Peyer's patch (tissue), 4 donors: ENCODE data around the gene RBPJL.

Source experiments
- POLR2A ChIP-seq, 2 donors: fragments of 450-650 bp; IDR thresholded peaks; one replicate each; pipeline ENCODE4 v1.5.1; 2017; ENCODE audit warnings: antibody characterized with exemption in 2 of 2, mild to moderate bottlenecking in 2 of 2, moderate library complexity in 2 of 2
- TF ChIP-seq, protein P1 (sequence below), 6 experiments: fragments of 450-650 bp in 4 of 6; fragments of 200-600 bp in 2 of 6; sonication (generic) in 1 of 6; IDR thresholded peaks; one replicate each; pipeline ENCODE4 v1.5.1; 2017 to 2019; ENCODE audit warnings: antibody characterized with exemption in 6 of 6, mild to moderate bottlenecking in 3 of 6, moderate library complexity in 1 of 6

GRCh38 chr20:45361793-45362192 is 55.2 kb downstream of the RBPJL start:
- TF ChIP-seq POLR2A (IDR thresholded peaks at IDR 0.05), result no peak
- TF ChIP-seq, protein P1, sequence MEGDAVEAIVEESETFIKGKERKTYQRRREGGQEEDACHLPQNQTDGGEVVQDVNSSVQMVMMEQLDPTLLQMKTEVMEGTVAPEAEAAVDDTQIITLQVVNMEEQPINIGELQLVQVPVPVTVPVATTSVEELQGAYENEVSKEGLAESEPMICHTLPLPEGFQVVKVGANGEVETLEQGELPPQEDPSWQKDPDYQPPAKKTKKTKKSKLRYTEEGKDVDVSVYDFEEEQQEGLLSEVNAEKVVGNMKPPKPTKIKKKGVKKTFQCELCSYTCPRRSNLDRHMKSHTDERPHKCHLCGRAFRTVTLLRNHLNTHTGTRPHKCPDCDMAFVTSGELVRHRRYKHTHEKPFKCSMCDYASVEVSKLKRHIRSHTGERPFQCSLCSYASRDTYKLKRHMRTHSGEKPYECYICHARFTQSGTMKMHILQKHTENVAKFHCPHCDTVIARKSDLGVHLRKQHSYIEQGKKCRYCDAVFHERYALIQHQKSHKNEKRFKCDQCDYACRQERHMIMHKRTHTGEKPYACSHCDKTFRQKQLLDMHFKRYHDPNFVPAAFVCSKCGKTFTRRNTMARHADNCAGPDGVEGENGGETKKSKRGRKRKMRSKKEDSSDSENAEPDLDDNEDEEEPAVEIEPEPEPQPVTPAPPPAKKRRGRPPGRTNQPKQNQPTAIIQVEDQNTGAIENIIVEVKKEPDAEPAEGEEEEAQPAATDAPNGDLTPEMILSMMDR (IDR thresholded peaks at IDR 0.05), result no peak
